Measurements from ENCODE around the gene ARIH2. TPM values are rescaled to one million over a fixed set of nuclear protein-coding genes. Genes with fewer than 3 reads are reported as not detected.

The ARIH2 gene
- total and polyA plus RNA-seq, 9 of the 15 experiments (the other 6 are each of a cell fraction or from before 2014, with no cell fraction given) = 27.0 to 120 (median 108) TPM

GRCh38 chr3:49026536-49026935 is 107.9 kb downstream of the ARIH2 start:
- FAIRE-seq = no peak
- Histone ChIP-seq H4K20me1 (replicated peaks; ENCODE audit: control insufficient read depth, insufficient read depth, low read length) (peaks cover 12% of the 10 kb centered on the region), H3K79me2 (ENCODE audit: control insufficient read depth, insufficient read depth, low read length) (peaks cover 79% of the 10 kb centered on the region), H3K4me2 (ENCODE audit: insufficient read depth, low read length) (no peak overlapping the region), H3K9me1 (ENCODE audit: control insufficient read depth, insufficient read depth, low read length) (peaks cover 9% of the 10 kb centered on the region), H3K27me3 (ENCODE audit: control insufficient read depth in 2 of 2, insufficient read depth in 2 of 2, low read length in 2 of 2) (no peaks in the 10 kb centered on the region), H3K27ac (ENCODE audit: extremely low read depth, low read depth, low read length) (no peak overlapping the region), H3K4me3 (no peak overlapping the region), H3K36me3 (ENCODE audit: control insufficient read depth, insufficient read depth, low read length) (peaks cover 80% of the 10 kb centered on the region), H3K9me3 (replicated peaks; ENCODE audit: control insufficient read depth, insufficient read depth, low read depth, low read length) (no peaks in the 10 kb centered on the region), H3K4me1 (replicated peaks in 1 of 2; ENCODE audit: control insufficient read depth in 2 of 2, insufficient read depth in 2 of 2, low read length in 2 of 2) (peaks cover 37 to 59% of the 10 kb centered on the region in 2 experiments; a peak in 4 of 5 replicates), H3K9ac (ENCODE audit: insufficient read depth in 1 of 2, low read depth in 2 of 2, low read length in 2 of 2) (no peak overlapping the region), H2AFZ (ENCODE audit: low read depth, low read length) (no peak overlapping the region)
- no TSS peak for BruUV-seq (replicated peaks)
- ChIA-PET CTCF (ENCODE audit: low intra/inter-chr PET ratio) (no interaction called here), POLR2A (interaction anchor here (0.7 to 3.8 kb wide), 6 partner anchors 18 to 67 kb away, joined by 3 to 19 read pairs (median 4); partner anchors contain the start of gene QRICH1)
- intact Hi-C loops (cut with micrococcal nuclease) (loop anchor here (10.0 kb wide), 1 partner anchor 138 kb away; the partner anchor contains the start of gene CCDC71), in situ Hi-C loops (cut with MboI) (no loop called here)
- no peak for TF ChIP-seq ZNF143 (CRISPR knock-in tag; IDR thresholded peaks at IDR 0.05)
- TF ChIP-seq SUPT5H (IDR thresholded peaks at IDR 0.05) = 0 out of 2 replicates have a peak, but pooled peaks have one; percentile 10
- no peak for TF ChIP-seq XRCC4 (IDR thresholded peaks at IDR 0.05; ENCODE audit: extremely low read depth, insufficient read depth, insufficient read length)
- ATAC-seq = no peak
- WGBS (ENCODE audit: insufficient coverage, low coverage, missing lambda C conversion rate) = 95% methylated on average over 3 of the region's 3 CpGs
- DNase-seq (ENCODE audit: extremely low read depth in 1 of 4, low spot score in 3 of 4) = no peak

- Histone ChIP-seq H3K27ac (ENCODE audit: extremely low read depth, low read depth, low read length) (peak overlapping the region; percentile 89), H4K20me1 (replicated peaks; ENCODE audit: control insufficient read depth, insufficient read depth, low read length) (peaks cover 12% of the 10 kb centered on the region), H3K79me2 (ENCODE audit: control insufficient read depth, insufficient read depth, low read length) (peaks cover 68% of the 10 kb centered on the region), H3K9me3 (replicated peaks; ENCODE audit: control insufficient read depth, insufficient read depth, low read depth, low read length) (no peaks in the 10 kb centered on the region), H3K4me1 (replicated peaks in 1 of 2; ENCODE audit: control insufficient read depth in 2 of 2, insufficient read depth in 2 of 2, low read length in 2 of 2) (peaks cover 37 to 50% of the 10 kb centered on the region in 2 experiments; a peak in 4 of 5 replicates), H3K4me2 (ENCODE audit: insufficient read depth, low read length) (peak overlapping the region; percentile 100), H3K4me3 (peak overlapping the region; percentile 74; the same call in 1 of the 2 replicates), H3K27me3 (ENCODE audit: control insufficient read depth in 2 of 2, insufficient read depth in 2 of 2, low read length in 2 of 2) (no peaks in the 10 kb centered on the region), H3K9ac (ENCODE audit: insufficient read depth in 1 of 2, low read depth in 2 of 2, low read length in 2 of 2) (peak overlapping the region in 1 of 2 experiments; percentile 15; a peak in 2 of 4 replicates), H3K9me1 (ENCODE audit: control insufficient read depth, insufficient read depth, low read length) (peaks cover 9% of the 10 kb centered on the region), H3K36me3 (ENCODE audit: control insufficient read depth, insufficient read depth, low read length) (peaks cover 89% of the 10 kb centered on the region), H2AFZ (ENCODE audit: low read depth, low read length) (no peak overlapping the region)
- BruUV-seq (replicated peaks) = no TSS peak
- TF ChIP-seq GTF2A2 (tag; IDR thresholded peaks at IDR 0.05) = no peak
- TF ChIP-seq POLR2AphosphoS5 (IDR thresholded peaks at IDR 0.05; ENCODE audit: control insufficient read depth, insufficient read depth, low read depth, low read length) = 0 out of 2 replicates have a peak, but pooled peaks have one; percentile 7
- 0 out of 2 replicates have a peak, but pooled peaks have one; percentile 5 for TF ChIP-seq POLR2AphosphoS2 (IDR thresholded peaks at IDR 0.05; ENCODE audit: low read length)
- WGBS (ENCODE audit: insufficient coverage, low coverage, missing lambda C conversion rate) = 80% methylated on average over 8 of the region's 9 CpGs
- no peak for FAIRE-seq
- in situ Hi-C loops (cut with MboI) = no loop called here
- ChIA-PET CTCF (ENCODE audit: low intra/inter-chr PET ratio) (no interaction called here), POLR2A (interaction anchor here (0.6 to 3.8 kb wide), 4 partner anchors 8 to 667 kb away, joined by 3 to 19 read pairs (median 9); partner anchors contain the start of genes DALRD3 and QRICH1)
- ATAC-seq = no peak
- intact Hi-C loops (cut with micrococcal nuclease) = loop anchor here (2.0 to 10.0 kb wide), 2 partner anchors 67 to 137 kb away; partner anchors contain the start of genes CCDC71 and QRICH1
- DNase-seq (ENCODE audit: extremely low read depth in 1 of 4, low spot score in 3 of 4) = no peak
These were observed 109.0 kb downstream of the ARIH2 start for GRCh38 chr3:49027634-49028033.
